HepG2 (cell line): ENCODE measurements around the gene HOXD3. TPM values are rescaled to one million over a fixed set of nuclear protein-coding genes. Genes with fewer than 3 reads are reported as not detected.

Experiments
- HIVEP1 ChIP-seq: sonication (generic); formaldehyde crosslinking; IDR thresholded peaks from 2 replicates; pipeline ENCODE4 v1.4.0; 2020; ENCODE audit warnings: mild to moderate bottlenecking, missing genetic modification reagents
- IKZF1 ChIP-seq: fragments of 450-650 bp; IDR thresholded peaks from 2 replicates; pipeline ENCODE4 v1.7.1; 2016
- NRL ChIP-seq: sonication (generic); formaldehyde crosslinking; IDR thresholded peaks from 2 replicates; pipeline ENCODE4 v1.5.0; 2020; ENCODE audit warnings: missing genetic modification reagents, mild to moderate bottlenecking, moderate library complexity, borderline replicate concordance
- RXRB ChIP-seq: IDR thresholded peaks from 2 replicates; pipeline ENCODE4 v1.6.1; 2016; ENCODE audit warnings: borderline replicate concordance, missing genetic modification reagents, missing compliant biosample characterization
- YY1 ChIP-seq: IDR thresholded peaks from 2 replicates; pipeline ENCODE4 v1.6.1; 2011; ENCODE audit warnings: low read length, low read depth, moderate library complexity, mild to moderate bottlenecking; ENCODE audit not compliant: insufficient read depth, insufficient replicate concordance
- ZFP36L1 ChIP-seq: sonication (generic); formaldehyde crosslinking; IDR thresholded peaks from 2 replicates; pipeline ENCODE4 v1.8.0; 2022; ENCODE audit warnings: mild to moderate bottlenecking, missing genetic modification reagents, moderate library complexity
- ZMYM3 ChIP-seq: sonication (generic); formaldehyde crosslinking; IDR thresholded peaks from 2 replicates; pipeline ENCODE4 v1.5.1; 2020; ENCODE audit warnings: mild to moderate bottlenecking, missing genetic modification reagents
- ZNF329 ChIP-seq: sonication (generic); formaldehyde crosslinking; IDR thresholded peaks from 2 replicates; pipeline ENCODE4 v1.9.0; 2021; ENCODE audit warnings: low read depth, mild to moderate bottlenecking, missing genetic modification reagents
- ZNF34 ChIP-seq: sonication (generic); formaldehyde crosslinking; IDR thresholded peaks from 2 replicates; pipeline ENCODE4 v1.4.0; 2020; ENCODE audit warnings: mild to moderate bottlenecking, missing genetic modification reagents, borderline replicate concordance
- ZNF501 ChIP-seq: sonication (generic); formaldehyde crosslinking; IDR thresholded peaks from 2 replicates; pipeline ENCODE4 v1.5.1; 2020; ENCODE audit warnings: mild to moderate bottlenecking, moderate library complexity, missing genetic modification reagents
- ZSCAN29 ChIP-seq: sonication (generic); formaldehyde crosslinking; conservative IDR thresholded peaks from 2 replicates; pipeline ENCODE4 v1.4.0; 2020; ENCODE audit warnings: mild to moderate bottlenecking, missing genetic modification reagents
- polyA plus RNA-seq, 8 experiments: library from polyadenylated mRNA; depleted of rRNA in 3 of 8; stranded (reverse) in 7 of 8; unstranded in 1 of 8; fragments of >200 nt; fragmentation: Illumina TruSeq in 4 of 8; extraction: Trizol in 4 of 8; gene quantifications; 2 replicates each; pipeline versions ENCODE4 v1.2.1 to v1.2.3, GENCODE V29; 2011 to 2016; ENCODE audit warnings: low read depth in 4 of 8, missing spikeins in 1 of 8, mixed read lengths in 1 of 8; ENCODE audit not compliant: insufficient read depth in 1 of 8
- total RNA-seq, 5 experiments: library from RNA; depleted of rRNA; stranded (reverse); fragments of >200 nt; fragmentation: Illumina TruSeq; extraction: Trizol; gene quantifications; 2 replicates each; pipeline ENCODE4 v1.2.3, GENCODE V29; 2016; ENCODE audit warnings: low read depth in 1 of 5
- TF ChIP-seq, protein P1 (sequence below): sonication (generic); formaldehyde crosslinking; IDR thresholded peaks from 2 replicates; pipeline ENCODE4 v1.5.0; 2020; ENCODE audit warnings: missing genetic modification reagents, mild to moderate bottlenecking, borderline replicate concordance
- TF ChIP-seq, protein P2 (sequence below): sonication (generic); formaldehyde crosslinking; IDR thresholded peaks from 2 replicates; pipeline ENCODE4 v1.4.0; 2020; ENCODE audit warnings: mild to moderate bottlenecking, missing genetic modification reagents
- TF ChIP-seq, protein P3 (sequence below): sonication (generic); formaldehyde crosslinking; IDR thresholded peaks from 2 replicates; pipeline ENCODE4 v1.5.0; 2020; ENCODE audit warnings: mild to moderate bottlenecking, missing genetic modification reagents, moderate library complexity

HOXD3 gene
- total and polyA plus RNA-seq, 2 of the 13 experiments (the other 11 are each of a cell fraction or from before 2014, with no cell fraction given): 0.05 to 0.09 TPM

DNA sequence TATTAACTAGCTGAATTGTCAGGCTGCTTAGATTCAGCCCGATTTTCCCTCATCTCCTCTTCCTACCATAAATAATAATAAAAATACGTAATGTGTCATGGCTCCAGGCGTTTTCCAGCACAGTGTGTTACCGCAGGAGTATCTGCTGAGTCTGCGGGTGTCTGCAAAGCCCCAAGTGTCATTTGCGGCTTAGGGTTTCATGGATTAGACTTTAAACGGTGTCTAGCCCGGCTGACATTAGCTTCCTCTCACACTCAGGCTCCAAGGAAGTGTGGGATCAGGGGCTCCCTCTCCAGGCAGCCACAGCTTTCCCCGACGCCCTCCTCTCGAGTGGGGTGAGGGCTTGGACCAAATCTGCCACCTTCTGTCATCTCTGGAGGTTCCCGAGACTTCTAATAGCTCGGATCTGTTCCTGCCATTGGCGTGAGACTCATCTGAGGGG is 17.3 kb downstream of the HOXD3 start (continued):
- TF ChIP-seq, protein P1, sequence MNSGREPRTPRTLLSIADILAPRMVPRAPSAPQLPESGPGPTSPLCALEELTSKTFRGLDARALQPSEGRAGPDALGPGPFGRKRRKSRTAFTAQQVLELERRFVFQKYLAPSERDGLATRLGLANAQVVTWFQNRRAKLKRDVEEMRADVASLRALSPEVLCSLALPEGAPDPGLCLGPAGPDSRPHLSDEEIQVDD (CRISPR knock-in tag): no peak
- TF ChIP-seq RXRB (CRISPR knock-in tag) (0 out of 2 replicates have a peak, but pooled peaks have one; percentile 17), ZSCAN29 (no peak), ZNF329 (CRISPR knock-in tag) (no peak), ZMYM3 (CRISPR knock-in tag) (no peak), HIVEP1 (CRISPR knock-in tag) (no peak), NRL (CRISPR knock-in tag) (no peak), ZFP36L1 (CRISPR knock-in tag) (no peak), YY1 (no peak), ZNF34 (CRISPR knock-in tag) (no peak), ZNF501 (CRISPR knock-in tag) (0 out of 2 replicates have a peak, but pooled peaks have one; percentile 18), IKZF1 (no peak)
- TF ChIP-seq, protein P2, sequence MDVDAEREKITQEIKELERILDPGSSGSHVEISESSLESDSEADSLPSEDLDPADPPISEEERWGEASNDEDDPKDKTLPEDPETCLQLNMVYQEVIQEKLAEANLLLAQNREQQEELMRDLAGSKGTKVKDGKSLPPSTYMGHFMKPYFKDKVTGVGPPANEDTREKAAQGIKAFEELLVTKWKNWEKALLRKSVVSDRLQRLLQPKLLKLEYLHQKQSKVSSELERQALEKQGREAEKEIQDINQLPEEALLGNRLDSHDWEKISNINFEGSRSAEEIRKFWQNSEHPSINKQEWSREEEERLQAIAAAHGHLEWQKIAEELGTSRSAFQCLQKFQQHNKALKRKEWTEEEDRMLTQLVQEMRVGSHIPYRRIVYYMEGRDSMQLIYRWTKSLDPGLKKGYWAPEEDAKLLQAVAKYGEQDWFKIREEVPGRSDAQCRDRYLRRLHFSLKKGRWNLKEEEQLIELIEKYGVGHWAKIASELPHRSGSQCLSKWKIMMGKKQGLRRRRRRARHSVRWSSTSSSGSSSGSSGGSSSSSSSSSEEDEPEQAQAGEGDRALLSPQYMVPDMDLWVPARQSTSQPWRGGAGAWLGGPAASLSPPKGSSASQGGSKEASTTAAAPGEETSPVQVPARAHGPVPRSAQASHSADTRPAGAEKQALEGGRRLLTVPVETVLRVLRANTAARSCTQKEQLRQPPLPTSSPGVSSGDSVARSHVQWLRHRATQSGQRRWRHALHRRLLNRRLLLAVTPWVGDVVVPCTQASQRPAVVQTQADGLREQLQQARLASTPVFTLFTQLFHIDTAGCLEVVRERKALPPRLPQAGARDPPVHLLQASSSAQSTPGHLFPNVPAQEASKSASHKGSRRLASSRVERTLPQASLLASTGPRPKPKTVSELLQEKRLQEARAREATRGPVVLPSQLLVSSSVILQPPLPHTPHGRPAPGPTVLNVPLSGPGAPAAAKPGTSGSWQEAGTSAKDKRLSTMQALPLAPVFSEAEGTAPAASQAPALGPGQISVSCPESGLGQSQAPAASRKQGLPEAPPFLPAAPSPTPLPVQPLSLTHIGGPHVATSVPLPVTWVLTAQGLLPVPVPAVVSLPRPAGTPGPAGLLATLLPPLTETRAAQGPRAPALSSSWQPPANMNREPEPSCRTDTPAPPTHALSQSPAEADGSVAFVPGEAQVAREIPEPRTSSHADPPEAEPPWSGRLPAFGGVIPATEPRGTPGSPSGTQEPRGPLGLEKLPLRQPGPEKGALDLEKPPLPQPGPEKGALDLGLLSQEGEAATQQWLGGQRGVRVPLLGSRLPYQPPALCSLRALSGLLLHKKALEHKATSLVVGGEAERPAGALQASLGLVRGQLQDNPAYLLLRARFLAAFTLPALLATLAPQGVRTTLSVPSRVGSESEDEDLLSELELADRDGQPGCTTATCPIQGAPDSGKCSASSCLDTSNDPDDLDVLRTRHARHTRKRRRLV (CRISPR knock-in tag): 0 out of 2 replicates have a peak, but pooled peaks have one; percentile 20
- TF ChIP-seq, protein P3, sequence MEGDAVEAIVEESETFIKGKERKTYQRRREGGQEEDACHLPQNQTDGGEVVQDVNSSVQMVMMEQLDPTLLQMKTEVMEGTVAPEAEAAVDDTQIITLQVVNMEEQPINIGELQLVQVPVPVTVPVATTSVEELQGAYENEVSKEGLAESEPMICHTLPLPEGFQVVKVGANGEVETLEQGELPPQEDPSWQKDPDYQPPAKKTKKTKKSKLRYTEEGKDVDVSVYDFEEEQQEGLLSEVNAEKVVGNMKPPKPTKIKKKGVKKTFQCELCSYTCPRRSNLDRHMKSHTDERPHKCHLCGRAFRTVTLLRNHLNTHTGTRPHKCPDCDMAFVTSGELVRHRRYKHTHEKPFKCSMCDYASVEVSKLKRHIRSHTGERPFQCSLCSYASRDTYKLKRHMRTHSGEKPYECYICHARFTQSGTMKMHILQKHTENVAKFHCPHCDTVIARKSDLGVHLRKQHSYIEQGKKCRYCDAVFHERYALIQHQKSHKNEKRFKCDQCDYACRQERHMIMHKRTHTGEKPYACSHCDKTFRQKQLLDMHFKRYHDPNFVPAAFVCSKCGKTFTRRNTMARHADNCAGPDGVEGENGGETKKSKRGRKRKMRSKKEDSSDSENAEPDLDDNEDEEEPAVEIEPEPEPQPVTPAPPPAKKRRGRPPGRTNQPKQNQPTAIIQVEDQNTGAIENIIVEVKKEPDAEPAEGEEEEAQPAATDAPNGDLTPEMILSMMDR (CRISPR knock-in tag): peak; percentile 38; the same call in 1 of the 2 replicates
